ENCODE measurements around the gene SLC25A25. TPM values are rescaled to one million over a fixed set of nuclear protein-coding genes. Genes with fewer than 3 reads are reported as not detected.

The SLC25A25 gene
- total and polyA plus RNA-seq, 9 of the 15 experiments (the other 6 are each of a cell fraction or from before 2014, with no cell fraction given): 0.07 to 35.9 (median 23.2) TPM

- TF ChIP-seq PRMT5 (CRISPR knock-in tag; IDR thresholded peaks at IDR 0.05) (no peak), EP400 (IDR thresholded peaks at IDR 0.05) (no peak), LARP7 (IDR thresholded peaks at IDR 0.05) (no peak), SREBF2 (CRISPR knock-in tag; IDR thresholded peaks at IDR 0.05) (no peak), ZNF589 (CRISPR knock-in tag; IDR thresholded peaks at IDR 0.05; ENCODE audit: low read depth) (0 out of 2 replicates have a peak, but pooled peaks have one; percentile 30), MTA2 (IDR thresholded peaks at IDR 0.05; ENCODE audit: low read depth) (no peak), EP300 (IDR thresholded peaks at IDR 0.05; ENCODE audit: low read length) (no peak; the same call in 1 of the 2 replicates), RHOXF2B (CRISPR knock-in tag; conservative IDR thresholded peaks at IDR 0.05) (no peak), CREB1 (IDR thresholded peaks at IDR 0.05) (peak; percentile 62; the same call in 1 of the 2 replicates), CREB1 (CRISPR knock-in tag; IDR thresholded peaks at IDR 0.05) (peak; percentile 34), BRCA1 (IDR thresholded peaks at IDR 0.05) (no peak), BRCA1 (CRISPR knock-in tag; IDR thresholded peaks at IDR 0.05) (no peak), NKRF (IDR thresholded peaks at IDR 0.05; ENCODE audit: borderline replicate concordance) (no peak), RBFOX2 (IDR thresholded peaks at IDR 0.05; ENCODE audit: low read depth, low read length) (peak; percentile 82), HOMEZ (CRISPR knock-in tag; IDR thresholded peaks at IDR 0.05) (no peak), GABPB1 (CRISPR knock-in tag; IDR thresholded peaks at IDR 0.05) (peak; percentile 67; the same call in 1 of the 2 replicates), CBFA2T3 (IDR thresholded peaks at IDR 0.05) (no peak), MEF2D (tag; conservative IDR thresholded peaks at IDR 0.05; ENCODE audit: low read depth) (no peak), SRSF7 (optimal IDR thresholded peaks at IDR 0.05; ENCODE audit: low read depth, low read length) (no peak), CXXC5 (CRISPR knock-in tag; IDR thresholded peaks at IDR 0.05) (peak; percentile 15; the same call in 1 of the 2 replicates), ZKSCAN8 (CRISPR knock-in tag; IDR thresholded peaks at IDR 0.05) (no peak), E2F3 (CRISPR knock-in tag; IDR thresholded peaks at IDR 0.05) (no peak), YBX1 (IDR thresholded peaks at IDR 0.05) (no peak), BCOR (IDR thresholded peaks at IDR 0.05) (no peak), PTRF (tag; IDR thresholded peaks at IDR 0.05) (no peak), ZNF184 (CRISPR knock-in tag; IDR thresholded peaks at IDR 0.05) (no peak), KLF10 (CRISPR knock-in tag; IDR thresholded peaks at IDR 0.05) (no peak), KHSRP (IDR thresholded peaks at IDR 0.05) (no peak), PCBP1 (IDR thresholded peaks at IDR 0.05; ENCODE audit: low read depth, low read length, poor library complexity, severe bottlenecking) (no peak), POLR3A (IDR thresholded peaks at IDR 0.05; ENCODE audit: borderline replicate concordance, extremely low read depth, insufficient read depth, insufficient read length) (no peak), MCM7 (IDR thresholded peaks at IDR 0.05) (no peak)
Measured at GRCh38 chr9:128066713-128067644, 1.1 kb upstream of the SLC25A25 start, which contains the start of gene NAIF1 (continued).
